Anterior cingulate cortex (tissue), 58 donors: ENCODE data around the gene NUMB.
A peak's percentile ranks its signal among the peaks of the same experiment; 100 is the strongest.
"Not testable (repeated sequence)": the region's sequence is repeated elsewhere in the genome, so short reads cannot be mapped to it uniquely, and the experiment has no call there.

ENCODE experiments used
- DNase-seq, 58 donors: peaks; one replicate each; lab custom pipeline; 2025; lab: John Stamatoyannopoulos, UW

Gene NUMB

DNA sequence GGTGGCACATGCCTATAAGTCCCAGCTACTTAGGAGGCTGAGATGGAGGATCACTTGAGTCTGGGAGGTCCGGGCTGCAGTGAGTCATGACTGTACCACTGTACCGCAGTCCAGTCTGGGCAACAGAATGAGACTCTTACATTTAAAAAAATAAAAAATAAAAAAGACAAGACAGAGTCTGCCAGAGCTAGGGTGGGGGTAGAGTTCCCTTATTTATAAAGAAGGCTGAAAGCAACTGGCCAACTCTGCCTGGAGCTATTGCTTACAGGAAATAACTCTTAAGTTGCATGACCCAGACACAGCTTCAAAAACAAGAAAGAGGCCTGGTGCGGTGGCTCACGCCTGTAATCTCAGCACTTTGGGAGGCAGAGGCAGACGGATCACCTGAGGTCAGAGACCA, 31.5 kb downstream of the NUMB start:
- DNase-seq = peak in 1 of 58 donors; percentile 1

DNA sequence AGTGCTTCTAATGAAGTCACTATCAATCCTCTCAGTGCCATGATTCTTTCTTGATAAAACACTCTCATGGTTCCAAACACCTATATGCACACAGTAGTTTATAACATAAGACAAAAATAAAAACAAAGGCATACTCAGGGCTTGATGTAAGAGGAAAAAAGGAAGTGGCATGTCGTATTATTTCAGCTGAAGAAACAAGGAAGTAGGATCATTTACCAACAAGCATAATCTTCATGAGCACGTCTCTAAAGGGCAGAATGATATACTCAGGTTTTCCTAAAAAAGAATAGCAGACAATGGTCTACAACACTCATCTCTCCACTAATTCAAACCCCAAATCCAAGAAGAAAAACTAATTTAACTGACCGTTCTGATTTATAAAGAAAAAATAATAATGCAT, 33.9 kb downstream of the NUMB start:
- no peak for DNase-seq

DNA sequence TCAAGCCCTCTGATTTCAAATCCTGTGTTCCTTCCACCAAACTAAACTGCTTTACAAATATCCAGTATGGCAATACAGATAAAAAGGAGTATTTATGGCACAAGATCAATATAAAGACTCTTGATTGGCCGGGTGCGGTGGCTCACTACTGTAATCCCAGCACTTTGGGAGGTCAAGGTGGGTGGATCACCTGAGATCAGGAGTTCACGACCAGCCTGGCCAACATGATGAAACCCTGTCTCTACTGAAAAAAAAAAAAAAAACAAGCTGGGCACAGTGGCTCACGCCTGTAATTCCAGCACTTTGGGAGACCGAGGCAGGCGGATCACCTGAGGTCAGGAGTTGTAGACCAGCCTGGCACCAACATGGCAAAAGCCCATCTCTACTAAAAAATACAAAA, 35.3 kb downstream of the NUMB start:
- DNase-seq = not testable (repeated sequence)

DNA sequence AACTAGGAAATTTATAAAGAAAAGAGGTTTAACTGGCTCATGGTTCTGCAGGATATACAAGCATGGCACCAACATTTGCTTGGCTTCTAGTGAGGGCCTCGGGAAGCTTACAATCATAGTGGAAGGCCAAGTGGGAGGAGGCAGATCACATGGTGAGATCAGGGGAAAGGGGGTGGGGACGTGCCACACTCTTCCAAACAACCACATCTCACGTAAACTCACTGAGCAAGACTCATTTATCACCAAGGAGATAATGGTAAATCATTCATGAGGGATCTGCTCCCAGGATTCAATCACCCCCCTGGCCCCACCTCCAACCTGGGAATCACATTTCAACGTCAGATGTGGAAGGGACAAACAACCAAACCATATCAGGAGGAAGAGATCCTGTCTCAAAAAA, 35.8 kb downstream of the NUMB start:
- no peak for DNase-seq

DNA sequence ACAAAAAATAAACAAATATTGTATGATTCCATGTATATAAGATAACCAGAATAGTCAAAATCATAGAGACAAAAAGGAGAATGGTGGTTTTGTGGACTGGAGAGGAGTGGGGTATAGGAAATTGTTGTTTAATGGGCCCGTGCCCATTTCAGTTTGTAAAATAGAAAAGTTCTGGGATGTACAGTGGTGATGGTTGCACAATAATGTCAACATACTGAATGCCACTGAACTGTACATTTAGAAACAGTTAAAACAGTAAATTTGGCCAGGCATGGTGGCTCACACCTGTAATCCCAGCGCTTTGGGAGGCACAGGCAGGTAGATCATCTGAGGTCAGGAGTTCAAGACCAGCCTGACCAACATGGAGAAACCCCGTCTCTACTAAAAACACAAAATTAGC, 40.1 kb downstream of the NUMB start:
- DNase-seq = no peak

DNA sequence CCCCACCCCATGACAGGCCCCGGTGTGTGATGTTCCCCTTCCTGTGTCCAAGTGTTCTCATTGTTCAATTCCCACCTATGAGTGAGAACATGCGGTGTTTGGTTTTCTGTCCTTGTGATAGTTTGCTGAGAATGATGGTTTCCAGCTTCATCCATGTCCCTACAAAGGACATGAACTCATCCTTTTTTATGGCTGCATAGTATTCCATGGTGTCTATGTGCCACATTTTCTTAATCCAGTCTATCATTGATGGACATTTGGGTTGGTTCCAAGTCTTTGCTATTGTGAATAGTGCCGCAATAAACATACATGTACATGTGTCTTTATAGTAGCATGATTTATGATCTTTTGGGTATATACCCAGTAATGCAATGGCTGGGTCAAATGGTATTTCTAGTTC, 52.1 kb downstream of the NUMB start:
- DNase-seq = not testable (repeated sequence)

DNA sequence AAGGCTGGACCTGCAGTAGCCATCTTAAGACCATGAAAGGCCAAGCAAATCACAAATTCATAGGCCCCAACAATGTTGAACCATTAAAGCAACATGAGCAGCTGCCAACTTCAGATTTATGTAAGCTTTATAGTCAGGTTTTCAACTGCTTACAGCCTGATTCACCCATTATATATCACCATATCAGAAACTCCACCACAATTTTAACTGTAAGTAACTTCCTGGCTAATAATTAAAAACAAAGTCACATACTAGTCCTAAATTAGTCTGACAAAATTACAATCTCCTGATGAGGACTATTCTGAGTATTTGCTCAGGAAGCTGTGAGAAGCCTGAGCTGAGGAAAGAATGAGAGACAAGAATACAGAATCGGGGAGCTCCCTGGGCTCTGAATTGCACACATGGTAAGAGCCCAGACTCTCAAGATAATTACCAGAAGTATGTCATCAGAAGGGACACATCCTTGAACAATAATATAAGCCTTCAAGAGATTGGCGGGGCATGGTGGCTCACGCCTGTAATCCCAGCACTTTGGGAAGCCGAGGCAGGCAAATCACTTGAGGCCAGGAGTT, 55.1 kb downstream of the NUMB start:
- DNase-seq = no peak

DNA sequence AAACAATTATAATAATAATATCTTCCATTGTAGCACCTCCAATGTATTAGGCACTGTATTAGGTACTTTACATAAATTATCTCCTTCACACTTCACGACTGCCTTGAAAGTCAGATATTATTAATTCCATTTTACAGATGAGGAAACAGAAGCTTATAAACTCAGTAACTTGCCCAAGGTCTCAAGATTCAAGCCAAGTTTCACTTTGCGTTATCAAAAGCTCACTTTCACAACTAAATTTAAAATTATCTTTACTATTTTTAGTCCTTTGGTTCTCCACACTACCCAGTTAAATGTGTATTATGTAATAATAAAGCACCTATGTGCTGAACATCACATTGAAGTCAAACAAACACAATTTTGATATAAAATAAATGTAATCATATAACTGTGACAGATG, 55.8 kb downstream of the NUMB start:
- no peak for DNase-seq

DNA sequence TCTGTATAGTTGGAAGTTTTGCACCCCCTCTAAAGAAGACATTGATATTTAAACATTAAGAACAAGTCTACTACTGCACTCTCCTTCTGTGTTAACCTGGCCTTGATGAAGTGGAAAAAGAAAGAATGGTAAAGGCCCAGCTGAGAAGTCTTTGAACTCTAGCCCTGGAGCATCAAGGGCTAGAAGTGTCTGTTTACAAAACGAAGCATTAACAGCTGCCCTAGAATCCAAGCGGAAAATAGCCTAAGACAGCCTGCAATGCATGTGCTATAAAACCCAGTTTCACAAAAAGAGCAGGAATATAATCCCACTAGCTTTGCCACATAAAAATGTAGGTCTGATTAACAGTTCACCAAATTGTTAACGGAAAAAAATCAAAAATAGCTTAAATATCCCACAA, 60.5 kb downstream of the NUMB start:
- DNase-seq = no peak

DNA sequence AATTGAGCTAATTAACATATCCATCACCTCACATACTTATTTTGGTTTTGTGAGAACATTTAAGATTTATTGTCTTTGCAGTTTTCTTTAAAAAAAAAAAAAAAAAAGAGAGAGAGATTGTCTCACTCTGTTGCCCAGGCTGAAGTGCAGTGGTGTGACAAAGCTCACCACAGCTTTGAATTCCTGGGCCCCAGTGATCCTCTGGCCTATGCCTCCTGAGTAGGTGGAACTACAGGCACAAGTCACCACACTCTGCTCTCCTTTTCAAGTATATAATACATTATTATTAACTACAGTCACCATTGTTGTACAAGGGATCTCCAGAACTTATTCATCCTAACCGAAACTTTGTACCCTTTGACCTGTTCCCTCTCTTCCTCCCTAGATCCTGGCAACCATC, 64.0 kb downstream of the NUMB start:
- DNase-seq = no peak

DNA sequence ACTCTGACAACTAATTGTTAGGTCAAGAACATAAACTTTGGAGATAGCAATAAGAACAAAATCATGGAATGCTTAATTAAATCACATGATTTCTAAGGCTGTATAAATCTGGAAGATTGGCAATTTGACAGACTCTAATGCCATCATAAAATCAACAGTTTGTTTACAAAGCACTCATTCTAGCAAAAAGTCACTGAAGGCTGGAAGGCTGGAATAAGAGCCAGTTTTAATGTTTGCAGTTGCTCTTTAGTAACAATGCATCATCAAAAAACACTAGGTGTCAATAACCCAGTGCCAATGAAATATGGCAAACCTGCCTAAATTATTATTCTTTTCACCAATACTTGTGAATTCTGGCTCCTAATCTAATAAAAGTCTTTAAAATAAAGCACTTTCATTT, 65.0 kb downstream of the NUMB start:
- DNase-seq = no peak

DNA sequence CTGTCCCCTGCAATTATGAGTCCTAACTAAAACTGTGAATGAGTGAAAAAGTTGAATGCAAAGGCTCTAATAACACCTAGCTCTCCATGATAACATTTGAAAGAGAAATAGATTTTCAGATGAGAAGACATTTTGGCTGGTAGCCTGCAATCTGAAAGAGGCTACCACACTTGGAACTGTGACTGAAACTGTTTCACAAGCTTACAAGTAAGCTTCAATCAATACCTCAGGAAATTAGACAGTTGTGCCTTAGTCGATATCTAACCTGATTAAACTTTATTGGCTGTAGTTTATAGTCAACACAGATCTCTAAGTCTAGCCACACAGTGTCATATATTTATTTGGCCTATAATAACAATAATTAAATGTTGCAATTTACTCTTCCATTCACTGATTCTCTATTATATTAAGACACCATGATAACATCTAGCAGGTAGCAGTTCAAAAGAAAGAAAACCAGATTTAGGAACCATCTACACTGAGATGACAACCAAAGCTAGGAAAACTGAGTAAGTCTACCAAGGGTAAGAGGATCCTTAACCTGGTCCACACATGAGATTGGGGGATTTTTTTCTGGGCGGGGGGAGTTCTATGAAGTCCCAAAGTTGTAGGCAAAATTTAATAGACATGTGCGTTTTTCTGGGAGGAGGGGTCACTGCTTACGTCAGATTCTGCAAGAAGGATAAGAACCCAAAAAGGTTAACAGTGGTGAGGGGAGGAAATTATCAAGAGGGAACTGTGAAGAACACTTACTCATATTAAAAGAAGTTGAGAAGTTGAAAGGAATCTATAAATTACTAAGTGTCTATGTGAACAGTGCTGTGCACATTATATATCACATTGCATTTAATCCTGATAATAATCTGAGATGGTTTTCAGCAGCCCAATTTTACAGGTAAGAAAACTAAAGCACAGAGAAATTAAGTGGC, 65.8 kb downstream of the NUMB start:
- no peak for DNase-seq

DNA sequence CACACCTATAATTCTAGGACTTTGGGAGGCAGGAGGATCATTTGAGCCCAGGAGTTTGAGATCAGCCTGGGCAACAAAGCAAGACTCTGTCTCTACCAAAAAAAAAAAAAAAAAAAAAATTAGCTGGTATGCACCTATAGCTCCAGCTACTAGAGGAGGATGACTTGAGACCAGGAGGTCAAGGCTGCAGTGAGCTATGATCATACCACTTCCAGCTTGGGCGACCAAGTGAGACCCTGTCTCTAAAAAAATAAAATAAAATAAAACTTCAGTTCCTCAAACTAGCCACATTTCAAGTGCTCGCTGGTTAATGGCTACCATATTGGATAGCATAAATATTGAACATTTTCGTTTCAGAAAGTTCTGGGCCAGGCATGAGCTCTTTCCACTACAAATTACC, 70.5 kb downstream of the NUMB start:
- DNase-seq = not testable (repeated sequence)

DNA sequence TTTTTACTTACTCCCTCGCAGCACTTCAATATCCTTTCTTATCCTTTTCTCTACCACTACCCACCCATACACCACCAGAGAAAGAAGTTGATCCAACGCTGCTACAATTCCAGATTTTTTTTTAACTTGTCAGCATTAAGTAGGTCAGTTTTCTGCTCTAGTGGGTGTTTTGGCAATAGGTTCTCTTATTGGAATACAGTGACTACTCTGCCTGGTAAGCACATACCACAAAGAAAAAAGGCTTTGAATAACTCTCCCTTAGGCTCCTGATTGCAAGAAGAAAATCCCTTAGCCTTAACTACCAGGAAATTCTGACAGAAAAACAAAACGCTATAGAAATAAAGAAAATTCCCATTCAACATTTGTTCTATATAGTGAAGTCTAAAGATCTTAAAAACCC, 72.0 kb downstream of the NUMB start:
- peak in 1 of 58 donors; percentile 14 for DNase-seq

DNA sequence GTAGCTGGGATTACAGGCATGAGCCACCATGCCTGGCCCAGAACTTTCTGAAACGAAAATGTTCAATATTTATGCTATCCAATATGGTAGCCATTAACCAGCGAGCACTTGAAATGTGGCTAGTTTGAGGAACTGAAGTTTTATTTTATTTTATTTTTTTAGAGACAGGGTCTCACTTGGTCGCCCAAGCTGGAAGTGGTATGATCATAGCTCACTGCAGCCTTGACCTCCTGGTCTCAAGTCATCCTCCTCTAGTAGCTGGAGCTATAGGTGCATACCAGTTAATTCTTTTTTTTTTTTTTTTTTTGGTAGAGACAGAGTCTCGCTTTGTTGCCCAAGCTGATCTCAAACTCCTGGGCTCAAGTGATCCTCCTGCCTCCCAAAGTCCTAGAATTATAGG, 73.3 kb downstream of the NUMB start:
- DNase-seq = not testable (repeated sequence)

DNA sequence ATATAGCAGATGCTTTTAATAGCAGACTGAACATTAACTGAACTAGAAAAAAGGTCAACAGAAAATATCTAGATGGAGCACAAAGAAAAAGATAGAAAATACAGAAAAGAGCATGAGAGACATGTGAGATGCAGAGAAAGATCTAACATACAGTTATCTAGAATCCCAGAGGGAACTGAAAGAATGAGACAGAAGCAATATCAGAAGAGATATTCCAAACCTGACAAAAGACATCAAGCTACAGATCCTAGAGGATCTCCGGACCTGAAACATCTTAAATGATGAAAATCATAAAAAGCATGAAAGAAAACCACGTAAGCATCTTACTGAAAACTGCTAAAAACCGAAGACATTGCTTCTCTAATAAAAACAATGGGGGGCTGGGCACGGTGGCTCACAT, 75.0 kb downstream of the NUMB start:
- DNase-seq = no peak

DNA sequence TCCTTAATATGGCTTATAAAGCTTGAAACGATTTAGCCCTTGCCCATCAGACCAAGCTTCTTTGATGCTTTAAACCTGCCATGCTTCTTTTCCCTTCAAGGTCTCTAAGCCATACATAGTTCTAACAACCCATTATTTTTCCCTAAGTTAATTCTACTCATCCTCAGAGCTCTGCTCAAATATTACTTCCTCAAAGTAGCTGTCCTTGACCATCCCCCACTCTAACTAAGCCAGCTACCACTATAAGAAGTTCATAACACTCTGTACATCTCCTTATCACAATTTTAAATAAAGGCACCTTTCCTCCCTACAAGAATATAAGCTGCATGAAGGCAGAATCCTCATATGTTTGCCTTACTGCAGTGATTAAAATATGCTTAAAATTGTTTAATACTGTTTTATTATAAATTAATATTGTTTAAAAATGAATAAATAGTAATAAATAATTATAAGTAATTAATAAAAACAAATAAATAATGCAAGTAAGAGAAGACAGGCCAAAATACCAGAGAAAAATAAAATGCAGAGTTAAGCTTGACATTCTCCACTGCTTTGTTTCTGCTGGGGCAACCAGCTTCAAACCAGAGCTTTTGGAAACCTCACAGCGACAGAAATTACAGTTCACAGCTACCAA, 76.8 kb downstream of the NUMB start:
- DNase-seq = no peak

DNA sequence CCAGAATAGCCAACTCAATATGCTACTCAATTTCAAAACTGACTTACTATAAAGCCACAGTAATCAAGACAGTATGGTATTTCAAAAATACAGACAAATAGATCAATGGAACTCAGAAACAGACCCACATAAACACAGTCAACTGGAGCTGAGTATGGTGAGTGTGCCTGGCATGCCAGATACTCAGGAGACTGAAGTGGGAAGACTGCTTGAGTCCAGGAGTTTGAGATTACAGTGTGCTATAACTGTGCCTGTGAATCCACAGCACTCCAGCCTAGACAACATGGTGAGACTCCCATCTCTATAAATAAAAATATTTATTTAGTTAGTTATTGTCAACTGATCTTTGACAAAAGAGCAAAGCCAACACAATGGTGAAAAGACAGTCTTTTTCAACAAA, 81.8 kb downstream of the NUMB start:
- DNase-seq = no peak

DNA sequence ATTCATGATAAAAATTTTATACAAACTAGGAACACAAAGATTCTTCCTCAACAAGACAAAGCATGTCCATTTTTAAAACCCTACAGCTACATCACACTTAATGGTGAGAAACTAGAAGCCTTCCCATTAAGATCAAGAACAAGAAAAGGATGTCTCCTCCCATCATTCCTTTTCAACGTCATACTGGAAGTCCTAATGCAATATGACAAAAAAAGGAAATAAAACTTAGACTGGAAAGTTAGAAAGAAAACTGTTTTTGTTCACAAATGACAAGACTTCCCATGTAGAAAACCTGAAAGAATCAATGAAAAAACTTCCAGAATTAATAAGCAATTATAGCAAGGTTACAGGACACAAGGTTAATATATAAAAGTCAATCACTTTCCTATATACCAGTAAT, 82.5 kb downstream of the NUMB start:
- DNase-seq = no peak

DNA sequence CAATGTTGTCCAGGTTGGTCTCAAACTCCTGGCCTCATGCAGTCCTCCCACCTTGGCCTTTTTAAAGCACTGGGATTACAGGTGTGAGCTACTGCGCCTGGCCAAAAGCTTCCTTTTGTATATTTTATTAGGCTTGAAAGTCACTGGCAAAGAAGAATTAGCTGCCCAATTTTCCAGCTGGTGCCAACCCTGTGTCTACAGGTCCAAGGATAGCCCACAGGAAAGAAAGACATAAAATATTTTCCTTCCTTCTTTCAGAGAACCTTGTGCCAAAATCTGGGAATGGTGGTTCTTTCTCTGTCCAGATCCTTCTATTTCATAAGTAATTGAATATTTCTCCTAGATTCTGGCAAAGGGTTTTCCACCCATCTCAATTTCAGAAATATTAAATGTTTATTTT, 84.1 kb downstream of the NUMB start:
- no peak for DNase-seq

DNA sequence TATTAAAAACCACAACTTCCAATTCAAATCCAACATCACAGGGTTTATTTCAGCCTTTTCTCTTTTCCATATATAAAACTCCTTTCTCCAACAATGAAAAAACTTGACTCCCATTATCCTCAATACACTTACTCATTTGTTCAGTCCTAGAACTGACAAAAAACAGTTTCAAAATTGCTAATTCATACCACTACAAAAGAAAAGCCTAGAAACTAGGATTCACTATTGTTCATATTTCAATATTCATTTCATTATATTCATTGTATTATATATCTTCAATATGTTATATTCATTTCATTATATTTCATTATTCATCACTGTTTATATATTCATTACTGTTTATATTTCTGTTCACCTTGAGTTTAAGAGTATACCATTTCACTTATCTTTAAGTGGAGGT, 85.8 kb downstream of the NUMB start:
- no peak for DNase-seq

DNA sequence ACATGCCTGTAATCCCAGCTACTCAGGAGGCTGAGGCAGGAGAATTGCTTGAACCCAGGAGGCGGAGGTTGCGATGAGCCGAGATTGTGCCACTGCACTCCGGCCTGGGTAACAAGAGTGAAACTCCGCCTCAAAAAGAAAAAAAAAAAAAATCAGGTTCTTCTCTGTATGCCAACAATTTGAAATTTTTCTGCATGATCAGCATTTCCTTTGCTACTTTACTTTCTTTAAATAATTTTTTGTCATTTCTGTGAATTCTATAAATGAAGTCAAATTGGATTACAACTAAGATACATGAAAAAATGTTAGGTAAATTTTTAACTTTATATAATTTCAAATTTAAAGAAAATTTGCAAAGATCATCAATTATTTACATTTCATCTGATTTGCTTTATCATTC, 87.8 kb downstream of the NUMB start:
- DNase-seq = no peak
